Stimulated activated CD4-positive, alpha-beta T cell treated with anti-CD3 and anti-CD28 coated beads, Interleukin-1b, Interleukin-23, amount 100 ng/mL, for 24 hours (primary cell): ENCODE measurements around the gene ZCCHC14.
A peak's percentile ranks its signal among the peaks of the same experiment; 100 is the strongest.
"Not testable (repeated sequence)": the region's sequence is repeated elsewhere in the genome, so short reads cannot be mapped to it uniquely, and the experiment has no call there.

Source experiments
- DNase-seq, 4 experiments: peaks; one replicate each; pipeline ENCODE4 v3.0.0-alpha.2; 2020; ENCODE audit warnings: low read depth in 4 of 4, low spot score in 1 of 4

ZCCHC14 gene

GRCh38 chr16:87497767-87498290 lies 5.0 kb upstream of the ZCCHC14 start:
- not testable (repeated sequence) for DNase-seq

GRCh38 chr16:87497023-87497766 lies 4.4 kb upstream of the ZCCHC14 start:
- not testable (repeated sequence) for DNase-seq

- DNase-seq = no peak
Measured at GRCh38 chr16:87496447-87496801, 3.6 kb upstream of the ZCCHC14 start.

GRCh38 chr16:87495578-87496446 lies 3.0 kb upstream of the ZCCHC14 start:
- no peak for DNase-seq

- DNase-seq = no peak
Measured at GRCh38 chr16:87493608-87494280, 920 bp upstream of the ZCCHC14 start.

GRCh38 chr16:87492291-87492630 lies 563 bp downstream of the ZCCHC14 start:
- no peak for DNase-seq

GRCh38 chr16:87491522-87492290 lies 1.1 kb downstream of the ZCCHC14 start:
- no peak for DNase-seq

GRCh38 chr16:87490799-87491521 lies 1.9 kb downstream of the ZCCHC14 start:
- DNase-seq = peak in 2 of 4 experiments; percentile 46 to 49

- no peak for DNase-seq
Measured at GRCh38 chr16:87490096-87490798, 2.6 kb downstream of the ZCCHC14 start.

GRCh38 chr16:87489434-87490045 lies 3.3 kb downstream of the ZCCHC14 start:
- no peak for DNase-seq

- not testable (repeated sequence) for DNase-seq
Measured at GRCh38 chr16:87488960-87489359, 3.9 kb downstream of the ZCCHC14 start.

GRCh38 chr16:87487361-87487924 lies 5.4 kb downstream of the ZCCHC14 start:
- DNase-seq = no peak

- no peak for DNase-seq
Measured at GRCh38 chr16:87486713-87487247, 6.0 kb downstream of the ZCCHC14 start.

- DNase-seq = no peak
Measured at GRCh38 chr16:87486282-87486681, 6.5 kb downstream of the ZCCHC14 start.

GRCh38 chr16:87485792-87486191 lies 7.0 kb downstream of the ZCCHC14 start:
- not testable (repeated sequence) for DNase-seq

- no peak for DNase-seq
Measured at GRCh38 chr16:87484487-87485331, 8.1 kb downstream of the ZCCHC14 start.

- no peak for DNase-seq
Measured at GRCh38 chr16:87483481-87483880, 9.3 kb downstream of the ZCCHC14 start.

- DNase-seq = not testable (repeated sequence)
Measured at GRCh38 chr16:87482670-87483069, 10.2 kb downstream of the ZCCHC14 start.
